SK-N-SH (cell line): Measurements from ENCODE around the gene TMOD2. TPM values are rescaled to one million over a fixed set of nuclear protein-coding genes. Genes with fewer than 3 reads are reported as not detected.

Experiments
- CTCF ChIA-PET: fragments of 300-600, 350-600 bp; formaldehyde crosslinking; extraction: SDS; loops from one replicate; lab custom pipeline; 2021; lab: Yijun Ruan, JAX
- POLR2A ChIA-PET: fragments of 350-600 bp; sonication (Branson Sonifier 250); formaldehyde crosslinking; extraction: SDS; loops from one replicate; lab custom pipeline; 2020; ENCODE audit warnings: antibody characterized with exemption, inconsistent platforms; lab: Yijun Ruan, JAX
- DNase-seq: peaks from one replicate; pipeline ENCODE4 v3.0.0; 2012
- H2AFZ ChIP-seq: fragments of 200-600 bp; sonication (generic); 2 replicates; pipeline ENCODE4 v1.8.1; 2016; ENCODE audit warnings: antibody characterized with exemption, mild to moderate bottlenecking, low read depth
- H3F3A ChIP-seq: fragments of 200-600 bp; sonication (generic); replicated peaks from 2 replicates; pipeline ENCODE3; 2016; ENCODE audit warnings: antibody characterized with exemption, mild to moderate bottlenecking; ENCODE audit not compliant: insufficient read depth
- H3K27ac ChIP-seq, 2 experiments: fragments of 200-500 bp in 1 of 2; fragments of 200-600 bp in 1 of 2; sonication (Bioruptor generic) in 1 of 2; sonication (generic), shearing (Covaris generic) in 1 of 2; 2 replicates each; pipeline versions ENCODE4 v1.5.1 to v1.6.1; 2014 to 2016; ENCODE audit warnings: low read depth in 2 of 2, inconsistent platforms in 1 of 2, low read length in 1 of 2, mild to moderate bottlenecking in 1 of 2, mixed read lengths in 1 of 2
- H3K27me3 ChIP-seq: fragments of 200-600 bp; sonication (generic), shearing (Covaris generic); 2 replicates; pipeline ENCODE4 v1.6.1; 2016; ENCODE audit warnings: mixed run types; ENCODE audit not compliant: insufficient read depth
- H3K36me3 ChIP-seq, 2 experiments: fragments of 200-500 bp in 1 of 2; fragments of 200-600 bp in 1 of 2; sonication (Bioruptor generic) in 1 of 2; sonication (generic) in 1 of 2; replicated peaks in 1 of 2; 2 replicates each; pipeline versions ENCODE3 to v1.5.1; 2014 to 2016; ENCODE audit warnings: low read length in 1 of 2, mild to moderate bottlenecking in 1 of 2; ENCODE audit not compliant: insufficient read depth in 2 of 2, control insufficient read depth in 1 of 2
- H3K4me1 ChIP-seq, 2 experiments: fragments of 200-500 bp in 1 of 2; fragments of 200-600 bp in 1 of 2; sonication (Bioruptor generic) in 1 of 2; sonication (generic), shearing (Covaris generic) in 1 of 2; 2 replicates each; pipeline versions ENCODE4 v1.5.1 to v1.6.1; 2014 to 2016; ENCODE audit warnings: low read depth in 1 of 2, low read length in 1 of 2, mixed run types in 1 of 2; ENCODE audit not compliant: insufficient read depth in 2 of 2, control insufficient read depth in 1 of 2
- H3K4me2 ChIP-seq: fragments of 200-600 bp; sonication (generic), shearing (Covaris generic); 2 replicates; pipeline ENCODE4 v1.6.1; 2017; ENCODE audit warnings: mixed run types
- H3K4me3 ChIP-seq, 2 experiments: fragments of 200-500 bp in 1 of 2; fragments of 200-600 bp in 1 of 2; sonication (Bioruptor generic) in 1 of 2; sonication (generic), shearing (Covaris generic) in 1 of 2; 2 replicates each; pipeline versions ENCODE4 v1.5.1 to v1.8.1; 2014 to 2016; ENCODE audit warnings: low read depth in 2 of 2, inconsistent platforms in 1 of 2, low read length in 1 of 2, mild to moderate bottlenecking in 1 of 2, mixed read lengths in 1 of 2, moderate library complexity in 1 of 2
- H3K79me2 ChIP-seq: fragments of 200-600 bp; sonication (generic); 2 replicates; pipeline ENCODE4 v1.8.1; 2017; ENCODE audit warnings: mild to moderate bottlenecking; ENCODE audit not compliant: insufficient read depth
- H3K9ac ChIP-seq: fragments of 200-600 bp; sonication (generic); 2 replicates; pipeline ENCODE4 v1.6.1; 2017; ENCODE audit warnings: mixed run types
- H3K9me2 ChIP-seq: fragments of 200-600 bp; sonication (generic); 2 replicates; pipeline ENCODE4 v1.6.1; 2017; ENCODE audit warnings: mixed run types
- H3K9me3 ChIP-seq: fragments of 200-600 bp; sonication (generic); 2 replicates; pipeline ENCODE4 v1.6.1; 2017; ENCODE audit warnings: mixed run types, mild to moderate bottlenecking, moderate library complexity
- H4K20me1 ChIP-seq: fragments of 200-600 bp; sonication (generic); 2 replicates; pipeline ENCODE4 v1.6.1; 2017; ENCODE audit warnings: mild to moderate bottlenecking, mixed run types; ENCODE audit not compliant: insufficient read depth
- ELF1 ChIP-seq: IDR thresholded peaks from 2 replicates; pipeline ENCODE4 v1.4.0; 2012
- EZH2phosphoT487 ChIP-seq: fragments of 200-600 bp; sonication (generic); IDR thresholded peaks from 2 replicates; pipeline ENCODE4 v1.6.1; 2017; ENCODE audit warnings: low read depth, mixed run types, mild to moderate bottlenecking, antibody characterized with exemption, moderate library complexity, borderline replicate concordance
- FOSL2 ChIP-seq: IDR thresholded peaks from 2 replicates; pipeline ENCODE4 v1.4.0; 2012; ENCODE audit warnings: low read depth, mild to moderate bottlenecking, moderate library complexity, borderline replicate concordance
- FOXJ3 ChIP-seq: sonication (generic); formaldehyde crosslinking; IDR thresholded peaks from 2 replicates; pipeline ENCODE4 v1.5.1; 2020; ENCODE audit warnings: mild to moderate bottlenecking, missing genetic modification reagents
- FOXM1 ChIP-seq: IDR thresholded peaks from 2 replicates; pipeline ENCODE4 v1.4.0; 2012; ENCODE audit warnings: low read depth, mild to moderate bottlenecking
- GABPA ChIP-seq: IDR thresholded peaks from 2 replicates; pipeline ENCODE4 v1.4.0; 2012; ENCODE audit warnings: low read depth, mild to moderate bottlenecking
- MEF2A ChIP-seq: IDR thresholded peaks from 2 replicates; pipeline ENCODE4 v1.4.0; 2012; ENCODE audit warnings: low read depth, borderline replicate concordance
- NFIC ChIP-seq: IDR thresholded peaks from 2 replicates; pipeline ENCODE4 v1.4.0; 2012; ENCODE audit warnings: borderline replicate concordance
- RAD21 ChIP-seq: IDR thresholded peaks from 2 replicates; pipeline ENCODE4 v1.6.1; 2012; ENCODE audit warnings: mild to moderate bottlenecking, low read length
- RCOR1 ChIP-seq: fragments of 150-350 bp; IDR thresholded peaks from 2 replicates; pipeline ENCODE4 v1.6.1; 2017; ENCODE audit warnings: antibody characterized with exemption, low read length
- SIN3A ChIP-seq: IDR thresholded peaks from 2 replicates; pipeline ENCODE4 v1.6.1; 2012; ENCODE audit warnings: low read depth, mild to moderate bottlenecking, low read length, moderate library complexity, borderline replicate concordance
- SMC3 ChIP-seq: IDR thresholded peaks from 2 replicates; pipeline ENCODE4 v1.6.1; 2012; ENCODE audit warnings: low read depth, low read length, improper control_type of control experiment
- TAF1 ChIP-seq: IDR thresholded peaks from 2 replicates; pipeline ENCODE4 v1.6.1; 2012; ENCODE audit warnings: low read depth, mild to moderate bottlenecking, low read length, moderate library complexity, borderline replicate concordance
- TEAD4 ChIP-seq: IDR thresholded peaks from 2 replicates; pipeline ENCODE4 v1.4.0; 2012; ENCODE audit warnings: mild to moderate bottlenecking, borderline replicate concordance; ENCODE audit not compliant: insufficient read depth
- WGBS: methylation state at CpG from one replicate; pipeline ENCODE4 v1.1.6; 2017; ENCODE audit warnings: low lambda C conversion rate; 5-methylcytosine and 5-hydroxymethylcytosine counted together
- polyA plus RNA-seq, 3 experiments: library from polyadenylated mRNA; depleted of rRNA; stranded (reverse); fragments of >200 nt; gene quantifications; 2 replicates each; pipeline ENCODE4 v1.2.3, GENCODE V29; 2012
- TF ChIP-seq, protein P1 (sequence below): fragments of 200-600 bp; sonication (generic); IDR thresholded peaks from 2 replicates; pipeline ENCODE4 v1.6.1; 2017; ENCODE audit warnings: antibody characterized with exemption, mild to moderate bottlenecking, moderate library complexity
- TF ChIP-seq, protein P2 (sequence below): IDR thresholded peaks from 2 replicates; pipeline ENCODE4 v1.4.0; 2012; ENCODE audit warnings: low read depth, borderline replicate concordance
- TF ChIP-seq, protein P3 (sequence below): IDR thresholded peaks from 2 replicates; pipeline ENCODE4 v1.4.0; 2012; ENCODE audit warnings: low read depth, borderline replicate concordance
- TF ChIP-seq, protein P4 (sequence below): fragments of 150-350 bp; IDR thresholded peaks from 2 replicates; pipeline ENCODE4 v1.6.1; 2017; ENCODE audit warnings: antibody characterized with exemption, low read length, low read depth, borderline replicate concordance

Gene TMOD2
- polyA plus RNA-seq, 1 of the 3 experiments (the other 2 are of a cell fraction) = 2.7 TPM

DNA sequence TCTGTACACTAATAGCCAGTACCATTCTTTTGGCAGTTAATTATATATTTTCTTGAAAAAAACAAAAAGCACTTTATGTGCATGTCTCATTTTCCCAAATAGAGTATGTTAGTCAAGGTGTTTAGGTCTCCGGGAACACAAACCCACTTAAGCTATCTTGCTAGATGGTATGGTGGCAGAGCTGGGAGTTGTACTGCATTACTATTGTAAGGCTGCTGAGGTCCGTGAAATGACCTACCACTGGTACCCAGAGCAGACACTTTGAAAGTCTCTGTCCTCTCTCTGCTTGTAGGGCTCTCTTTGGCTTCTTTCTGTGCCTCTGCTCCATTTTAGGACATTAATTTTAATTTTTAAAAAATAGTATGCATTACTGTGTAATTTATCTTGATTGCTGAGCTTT is 86.9 kb downstream of the TMOD2 start:
- Histone ChIP-seq H3K36me3 (no peaks in the 10 kb centered on the region), H3F3A (peaks cover 30% of the 10 kb centered on the region), H4K20me1 (peaks cover 76% of the 10 kb centered on the region), H3K4me1 (peaks cover 8 to 65% of the 10 kb centered on the region in 2 experiments; a peak in 3 of 4 replicates), H3K27ac (no peak overlapping the region)
- CTCF ChIA-PET = interaction anchor here (0.6 to 1.6 kb wide), 4 partner anchors 18 to 438 kb away, joined by 3 to 5 read pairs (median 4); no protein-coding TSS in a partner anchor
- TF ChIP-seq MEF2A = no peak
- TF ChIP-seq, protein P1, sequence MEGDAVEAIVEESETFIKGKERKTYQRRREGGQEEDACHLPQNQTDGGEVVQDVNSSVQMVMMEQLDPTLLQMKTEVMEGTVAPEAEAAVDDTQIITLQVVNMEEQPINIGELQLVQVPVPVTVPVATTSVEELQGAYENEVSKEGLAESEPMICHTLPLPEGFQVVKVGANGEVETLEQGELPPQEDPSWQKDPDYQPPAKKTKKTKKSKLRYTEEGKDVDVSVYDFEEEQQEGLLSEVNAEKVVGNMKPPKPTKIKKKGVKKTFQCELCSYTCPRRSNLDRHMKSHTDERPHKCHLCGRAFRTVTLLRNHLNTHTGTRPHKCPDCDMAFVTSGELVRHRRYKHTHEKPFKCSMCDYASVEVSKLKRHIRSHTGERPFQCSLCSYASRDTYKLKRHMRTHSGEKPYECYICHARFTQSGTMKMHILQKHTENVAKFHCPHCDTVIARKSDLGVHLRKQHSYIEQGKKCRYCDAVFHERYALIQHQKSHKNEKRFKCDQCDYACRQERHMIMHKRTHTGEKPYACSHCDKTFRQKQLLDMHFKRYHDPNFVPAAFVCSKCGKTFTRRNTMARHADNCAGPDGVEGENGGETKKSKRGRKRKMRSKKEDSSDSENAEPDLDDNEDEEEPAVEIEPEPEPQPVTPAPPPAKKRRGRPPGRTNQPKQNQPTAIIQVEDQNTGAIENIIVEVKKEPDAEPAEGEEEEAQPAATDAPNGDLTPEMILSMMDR = no peak
- no peak for TF ChIP-seq TEAD4
- no peak for TF ChIP-seq FOXJ3 (CRISPR knock-in tag)
- no peak for TF ChIP-seq SIN3A
- no peak for TF ChIP-seq FOSL2
- no peak for TF ChIP-seq ELF1
- TF ChIP-seq, protein P2, sequence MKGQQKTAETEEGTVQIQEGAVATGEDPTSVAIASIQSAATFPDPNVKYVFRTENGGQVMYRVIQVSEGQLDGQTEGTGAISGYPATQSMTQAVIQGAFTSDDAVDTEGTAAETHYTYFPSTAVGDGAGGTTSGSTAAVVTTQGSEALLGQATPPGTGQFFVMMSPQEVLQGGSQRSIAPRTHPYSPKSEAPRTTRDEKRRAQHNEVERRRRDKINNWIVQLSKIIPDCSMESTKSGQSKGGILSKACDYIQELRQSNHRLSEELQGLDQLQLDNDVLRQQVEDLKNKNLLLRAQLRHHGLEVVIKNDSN = no peak
- TF ChIP-seq EZH2phosphoT487 = no peak
- no peak for TF ChIP-seq TAF1
- TF ChIP-seq NFIC = no peak
- TF ChIP-seq, all 33 proteins: peak for 0
- POLR2A ChIA-PET = interaction anchor here (1.7 kb wide), 1 partner anchor 9 kb away, joined by 6 read pairs; the partner anchor contains the start of gene TMOD3
- H3K79me2 ChIP-seq = peaks cover 100% of the 10 kb centered on the region
- peak overlapping the region; percentile 52 for H3K4me2 ChIP-seq
- no peak overlapping the region for H3K9ac ChIP-seq
- H3K27me3 ChIP-seq = no peaks in the 10 kb centered on the region
- H3K4me3 ChIP-seq = no peak overlapping the region
- no peaks in the 10 kb centered on the region for H3K9me3 ChIP-seq
- no peak for DNase-seq
- WGBS = 89% methylated on average over 2 of the region's 2 CpGs
- H2AFZ ChIP-seq = no peak overlapping the region
- no peaks in the 10 kb centered on the region for H3K9me2 ChIP-seq

DNA sequence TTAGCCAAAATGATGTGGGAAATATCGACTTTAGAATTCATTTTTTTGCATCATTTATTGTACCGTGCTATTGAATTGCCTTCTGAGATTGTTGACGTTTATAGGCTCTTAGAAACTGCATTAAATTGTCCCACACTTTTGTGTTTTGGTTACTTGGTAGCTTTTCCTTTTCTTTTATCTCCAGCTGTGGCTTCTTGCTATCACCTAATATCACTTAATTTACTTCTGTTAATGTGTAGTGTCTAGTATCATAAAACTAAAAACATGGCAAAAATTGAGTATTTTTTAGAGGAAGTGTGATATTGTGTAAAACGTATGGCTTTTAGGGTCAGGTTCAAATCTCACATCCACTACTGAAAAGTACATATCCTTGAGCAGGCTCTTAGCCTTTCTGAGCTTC is 89.3 kb downstream of the TMOD2 start:
- POLR2A ChIA-PET = no interaction called here
- H3F3A ChIP-seq = peaks cover 30% of the 10 kb centered on the region
- H4K20me1 ChIP-seq = peaks cover 62% of the 10 kb centered on the region
- WGBS = 84% methylated on average over 4 of the region's 4 CpGs
- no peaks in the 10 kb centered on the region for H3K9me2 ChIP-seq
- H3K4me1 ChIP-seq = peaks cover 8 to 65% of the 10 kb centered on the region in 2 experiments
- no peak for DNase-seq
- no peak overlapping the region for H3K4me3 ChIP-seq
- no peak overlapping the region for H3K4me2 ChIP-seq
- no peaks in the 10 kb centered on the region for H3K36me3 ChIP-seq
- CTCF ChIA-PET = interaction anchor here (0.8 to 0.9 kb wide), 2 partner anchors 14 to 48 kb away, joined by 3 to 4 read pairs; no protein-coding TSS in a partner anchor
- no peaks in the 10 kb centered on the region for H3K9me3 ChIP-seq
- no peaks in the 10 kb centered on the region for H3K27me3 ChIP-seq
- peaks cover 100% of the 10 kb centered on the region for H3K79me2 ChIP-seq
- no peak overlapping the region for H2AFZ ChIP-seq
- H3K27ac ChIP-seq = 0 out of 4 replicates have a peak overlapping the region, but pooled peaks of 1 of the 2 experiments have one; percentile 4
- H3K9ac ChIP-seq = no peak overlapping the region
- TF ChIP-seq RCOR1 (no peak), SMC3 (no peak), TEAD4 (no peak), RAD21 (no peak), FOXM1 (no peak), GABPA (no peak)
- TF ChIP-seq, protein P2 = no peak
- TF ChIP-seq, protein P3, sequence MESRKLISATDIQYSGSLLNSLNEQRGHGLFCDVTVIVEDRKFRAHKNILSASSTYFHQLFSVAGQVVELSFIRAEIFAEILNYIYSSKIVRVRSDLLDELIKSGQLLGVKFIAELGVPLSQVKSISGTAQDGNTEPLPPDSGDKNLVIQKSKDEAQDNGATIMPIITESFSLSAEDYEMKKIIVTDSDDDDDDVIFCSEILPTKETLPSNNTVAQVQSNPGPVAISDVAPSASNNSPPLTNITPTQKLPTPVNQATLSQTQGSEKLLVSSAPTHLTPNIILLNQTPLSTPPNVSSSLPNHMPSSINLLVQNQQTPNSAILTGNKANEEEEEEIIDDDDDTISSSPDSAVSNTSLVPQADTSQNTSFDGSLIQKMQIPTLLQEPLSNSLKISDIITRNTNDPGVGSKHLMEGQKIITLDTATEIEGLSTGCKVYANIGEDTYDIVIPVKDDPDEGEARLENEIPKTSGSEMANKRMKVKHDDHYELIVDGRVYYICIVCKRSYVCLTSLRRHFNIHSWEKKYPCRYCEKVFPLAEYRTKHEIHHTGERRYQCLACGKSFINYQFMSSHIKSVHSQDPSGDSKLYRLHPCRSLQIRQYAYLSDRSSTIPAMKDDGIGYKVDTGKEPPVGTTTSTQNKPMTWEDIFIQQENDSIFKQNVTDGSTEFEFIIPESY = no peak
- TF ChIP-seq, protein P1 = no peak
- TF ChIP-seq, protein P4, sequence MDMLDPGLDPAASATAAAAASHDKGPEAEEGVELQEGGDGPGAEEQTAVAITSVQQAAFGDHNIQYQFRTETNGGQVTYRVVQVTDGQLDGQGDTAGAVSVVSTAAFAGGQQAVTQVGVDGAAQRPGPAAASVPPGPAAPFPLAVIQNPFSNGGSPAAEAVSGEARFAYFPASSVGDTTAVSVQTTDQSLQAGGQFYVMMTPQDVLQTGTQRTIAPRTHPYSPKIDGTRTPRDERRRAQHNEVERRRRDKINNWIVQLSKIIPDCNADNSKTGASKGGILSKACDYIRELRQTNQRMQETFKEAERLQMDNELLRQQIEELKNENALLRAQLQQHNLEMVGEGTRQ = no peak
